Measurements from ENCODE around the gene RPN2. TPM values are rescaled to one million over a fixed set of nuclear protein-coding genes. Genes with fewer than 3 reads are reported as not detected.

RPN2 gene
- total RNA-seq, 4 donors from 2014 or later: 86.7 to 114 (median 110) TPM

DNA sequence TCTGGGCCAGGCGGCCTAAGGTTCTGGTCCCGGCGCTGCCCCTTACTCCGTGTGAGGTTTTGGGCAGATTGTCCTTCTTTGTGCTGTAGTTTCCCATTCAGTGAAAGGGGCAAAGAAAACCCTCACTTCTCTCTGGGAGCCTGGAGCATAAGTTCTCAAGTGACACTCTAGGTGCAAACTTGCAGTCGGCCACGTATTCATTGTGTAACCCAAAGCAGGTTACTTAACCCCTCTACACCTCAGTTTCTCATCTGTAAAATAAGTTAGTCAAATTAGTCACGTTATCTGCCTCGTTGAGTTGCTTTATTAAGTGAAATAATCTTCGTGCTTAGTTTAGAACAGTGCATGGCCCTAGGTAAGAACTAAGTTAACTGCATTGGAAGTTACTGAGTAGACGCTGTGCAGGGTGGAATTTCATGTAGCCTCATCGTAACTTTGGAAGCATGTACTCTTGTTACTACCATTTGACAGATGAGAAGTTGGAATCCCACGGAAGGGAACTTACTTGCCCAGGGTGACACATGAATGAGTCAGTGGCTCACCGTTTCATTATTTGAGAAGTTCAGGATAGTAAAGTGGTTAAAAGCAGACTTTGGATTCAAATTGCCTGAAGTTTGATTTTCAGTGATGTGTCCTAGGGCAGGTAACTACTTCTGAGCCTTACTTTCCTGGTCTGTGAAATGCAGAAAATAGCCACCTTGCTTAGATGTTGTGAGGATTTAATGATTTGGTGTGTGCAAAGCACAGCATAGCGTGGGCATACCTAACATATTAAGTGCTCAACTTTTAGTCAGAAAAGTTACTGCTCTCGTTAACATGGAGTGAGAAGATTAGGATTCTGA lies 774 bp downstream of the RPN2 start:
- Histone ChIP-seq H3K9me3 (no peaks in the 10 kb centered on the region), H3K36me3 (peaks cover 0 to 17% of the 10 kb centered on the region in 2 donors), H3K4me3 (peak overlapping the region; percentile 82 to 85), H3K4me1 (peaks cover 0 to 67% (median 16%) of the 10 kb centered on the region in 3 donors), H3K27ac (peak overlapping the region; percentile 72 to 99 (median 98)), H3K27me3 (no peaks in the 10 kb centered on the region)
- TF ChIP-seq EP300 (IDR thresholded peaks at IDR 0.05) (no peak), POLR2A (IDR thresholded peaks at IDR 0.05) (no peak), POLR2AphosphoS5 (IDR thresholded peaks at IDR 0.05) (no peak)
- TF ChIP-seq, protein P1, sequence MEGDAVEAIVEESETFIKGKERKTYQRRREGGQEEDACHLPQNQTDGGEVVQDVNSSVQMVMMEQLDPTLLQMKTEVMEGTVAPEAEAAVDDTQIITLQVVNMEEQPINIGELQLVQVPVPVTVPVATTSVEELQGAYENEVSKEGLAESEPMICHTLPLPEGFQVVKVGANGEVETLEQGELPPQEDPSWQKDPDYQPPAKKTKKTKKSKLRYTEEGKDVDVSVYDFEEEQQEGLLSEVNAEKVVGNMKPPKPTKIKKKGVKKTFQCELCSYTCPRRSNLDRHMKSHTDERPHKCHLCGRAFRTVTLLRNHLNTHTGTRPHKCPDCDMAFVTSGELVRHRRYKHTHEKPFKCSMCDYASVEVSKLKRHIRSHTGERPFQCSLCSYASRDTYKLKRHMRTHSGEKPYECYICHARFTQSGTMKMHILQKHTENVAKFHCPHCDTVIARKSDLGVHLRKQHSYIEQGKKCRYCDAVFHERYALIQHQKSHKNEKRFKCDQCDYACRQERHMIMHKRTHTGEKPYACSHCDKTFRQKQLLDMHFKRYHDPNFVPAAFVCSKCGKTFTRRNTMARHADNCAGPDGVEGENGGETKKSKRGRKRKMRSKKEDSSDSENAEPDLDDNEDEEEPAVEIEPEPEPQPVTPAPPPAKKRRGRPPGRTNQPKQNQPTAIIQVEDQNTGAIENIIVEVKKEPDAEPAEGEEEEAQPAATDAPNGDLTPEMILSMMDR (IDR thresholded peaks at IDR 0.05): no peak
- 4 to 6% methylated on average over 5 to 15 of the region's 15 CpGs for WGBS, 2 donors (ENCODE audit: low coverage in 1 of 2)
- no peak for ATAC-seq

DNA sequence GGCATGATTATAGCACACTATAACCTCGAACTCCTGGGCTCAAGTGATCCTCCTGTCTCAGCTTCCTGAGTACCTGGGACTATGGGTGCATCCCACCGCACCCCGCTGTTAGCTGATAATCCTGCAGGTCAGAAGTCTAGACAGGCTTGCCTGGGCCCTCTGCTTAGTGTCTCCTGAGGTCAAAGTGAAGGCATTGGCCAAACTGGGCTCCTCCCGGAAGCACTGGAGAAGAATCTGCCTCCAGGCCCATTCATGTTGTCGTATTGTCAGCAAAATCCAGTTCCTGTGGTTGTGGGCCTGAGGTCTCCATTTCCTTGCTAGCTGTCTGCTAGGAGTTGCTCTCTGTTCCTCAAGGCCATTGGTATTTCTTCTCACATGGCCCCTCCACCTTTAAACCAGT lies 6.6 kb downstream of the RPN2 start:
- no peak overlapping the region for H3K4me3 ChIP-seq
- no peak overlapping the region for H3K27ac ChIP-seq
- no peaks in the 10 kb centered on the region for H3K27me3 ChIP-seq
- WGBS, 2 donors (ENCODE audit: low coverage in 1 of 2): 100% methylated on average over 3 of the region's 5 CpGs; no CpG with 5 or more reads in 1 of the 2 donors
- H3K9me3 ChIP-seq: no peaks in the 10 kb centered on the region
- peaks cover 0 to 50% of the 10 kb centered on the region in 2 donors for H3K36me3 ChIP-seq
- peaks cover 0 to 62% (median 14%) of the 10 kb centered on the region in 3 donors for H3K4me1 ChIP-seq
- no peak for TF ChIP-seq POLR2AphosphoS5 (IDR thresholded peaks at IDR 0.05)
- no peak for ATAC-seq

DNA sequence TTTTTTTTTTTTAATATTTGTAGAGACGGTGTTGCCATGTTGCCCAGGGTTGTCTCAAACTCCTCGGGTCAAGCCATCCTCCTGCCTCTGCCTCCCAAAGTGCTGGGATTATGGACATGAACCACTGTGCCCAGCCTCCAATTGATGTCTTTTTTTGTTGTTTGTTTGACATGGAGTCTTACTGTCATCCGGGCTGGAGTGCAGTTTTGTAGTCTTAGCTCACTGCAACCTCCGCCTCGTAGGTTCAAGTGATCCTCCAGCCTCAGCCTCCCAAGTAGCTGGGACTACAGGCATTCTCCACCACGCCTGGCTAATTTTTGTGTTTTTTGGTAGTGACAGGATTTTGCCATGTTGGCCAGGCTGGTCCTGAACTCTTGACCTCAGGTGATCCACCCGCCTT lies 9.7 kb downstream of the RPN2 start:
- 88 to 92% methylated on average over 4 to 6 of the region's 7 CpGs for WGBS, 2 donors (ENCODE audit: low coverage in 1 of 2)
- no peaks in the 10 kb centered on the region for H3K9me3 ChIP-seq
- TF ChIP-seq POLR2A (IDR thresholded peaks at IDR 0.05) (no peak), POLR2AphosphoS5 (IDR thresholded peaks at IDR 0.05) (no peak), EP300 (IDR thresholded peaks at IDR 0.05) (no peak)
- TF ChIP-seq, protein P1 (IDR thresholded peaks at IDR 0.05): no peak
- H3K36me3 ChIP-seq: peaks cover 0 to 44% of the 10 kb centered on the region in 2 donors
- no peaks in the 10 kb centered on the region for H3K27me3 ChIP-seq
- no peak overlapping the region for H3K4me3 ChIP-seq
- ATAC-seq: no peak
- H3K27ac ChIP-seq: peak overlapping the region in 2 of 4 donors; percentile 14 to 46
- H3K4me1 ChIP-seq: peaks cover 0 to 62% (median 16%) of the 10 kb centered on the region in 3 donors

DNA sequence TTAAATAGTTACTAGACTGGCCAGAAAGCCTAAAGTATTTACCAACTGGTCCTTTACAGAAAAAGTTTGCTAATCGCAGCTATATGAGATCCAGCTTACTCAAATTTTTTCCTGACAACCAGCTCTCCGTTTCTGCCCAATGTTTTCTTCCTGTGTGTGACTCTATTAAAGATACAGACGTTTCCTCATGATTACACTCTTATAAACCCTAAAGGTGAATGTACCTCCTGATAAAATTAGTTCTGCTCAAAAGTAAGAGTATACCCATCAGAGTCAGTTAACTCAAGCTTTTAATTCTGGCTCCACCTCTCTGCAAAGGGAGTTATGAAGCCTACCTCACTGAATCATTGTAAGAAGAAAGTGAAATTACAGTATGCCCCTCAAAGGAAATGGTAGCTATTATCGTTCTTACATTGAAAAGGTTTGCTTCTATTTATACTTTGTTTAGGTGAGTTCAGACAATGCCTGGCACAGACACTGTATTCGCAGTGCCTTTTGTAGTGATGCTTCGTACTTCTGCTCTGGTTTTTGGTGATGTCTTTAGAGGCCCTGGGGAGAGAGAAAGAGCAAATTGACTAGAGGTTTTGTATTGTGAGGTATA lies 10.4 kb downstream of the RPN2 start:
- Histone ChIP-seq H3K36me3 (peaks cover 0 to 36% of the 10 kb centered on the region in 2 donors), H3K4me1 (peaks cover 0 to 62% (median 17%) of the 10 kb centered on the region in 3 donors), H3K4me3 (no peak overlapping the region), H3K27ac (peak overlapping the region in 3 of 4 donors; percentile 14 to 46 (median 26)), H3K27me3 (no peaks in the 10 kb centered on the region), H3K9me3 (no peaks in the 10 kb centered on the region)
- TF ChIP-seq POLR2A (IDR thresholded peaks at IDR 0.05) (no peak), POLR2AphosphoS5 (IDR thresholded peaks at IDR 0.05) (no peak), EP300 (IDR thresholded peaks at IDR 0.05) (no peak)
- TF ChIP-seq, protein P1 (IDR thresholded peaks at IDR 0.05): no peak
- WGBS, 2 donors (ENCODE audit: low coverage in 1 of 2): 30 to 36% methylated on average over 4 to 6 of the region's 6 CpGs
- ATAC-seq: no peak

DNA sequence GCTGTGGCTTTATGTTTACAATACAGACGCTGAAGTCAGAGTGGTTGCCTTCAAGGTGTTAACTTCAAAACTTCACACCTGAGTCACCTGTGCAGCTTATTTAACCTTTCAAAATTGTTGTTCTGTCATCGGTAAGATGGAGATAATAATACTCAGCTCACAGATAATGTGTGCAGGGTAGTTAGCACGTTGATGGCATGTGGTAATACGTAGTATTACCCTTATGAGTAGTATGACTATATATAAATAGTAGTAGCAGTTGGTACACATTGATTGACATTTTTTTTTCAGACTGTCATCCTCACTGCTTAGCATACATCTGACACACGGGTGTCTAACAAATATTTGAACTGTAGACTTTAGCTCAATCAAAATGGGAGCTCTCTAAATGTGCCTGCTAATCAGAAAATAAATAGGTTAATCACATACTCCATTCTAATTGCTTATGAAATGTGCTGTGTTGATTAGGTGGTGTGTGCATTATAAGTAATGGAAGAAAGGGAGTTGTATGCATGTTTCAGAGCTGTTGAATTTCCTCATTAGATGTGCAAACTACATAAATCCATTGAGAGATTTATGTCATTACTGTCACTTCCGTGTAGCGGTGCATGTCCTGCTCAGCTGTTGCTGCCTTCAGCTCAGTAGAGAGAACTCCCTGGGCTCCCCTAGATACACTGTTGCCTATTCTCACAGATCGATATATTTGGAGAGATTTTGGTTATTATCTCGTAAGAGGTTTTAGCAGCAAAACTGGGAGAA lies 11.4 kb downstream of the RPN2 start:
- peaks cover 0 to 26% of the 10 kb centered on the region in 2 donors for H3K36me3 ChIP-seq
- H3K27me3 ChIP-seq: no peaks in the 10 kb centered on the region
- TF ChIP-seq, protein P1 (IDR thresholded peaks at IDR 0.05): no peak
- TF ChIP-seq POLR2A (IDR thresholded peaks at IDR 0.05): no peak
- TF ChIP-seq EP300 (IDR thresholded peaks at IDR 0.05): no peak
- no peak for TF ChIP-seq POLR2AphosphoS5 (IDR thresholded peaks at IDR 0.05)
- peak overlapping the region in 3 of 4 donors; percentile 14 to 46 (median 26) for H3K27ac ChIP-seq
- WGBS, 2 donors (ENCODE audit: low coverage in 1 of 2): 68% methylated on average over 5 to 8 of the region's 9 CpGs
- H3K9me3 ChIP-seq: no peaks in the 10 kb centered on the region
- no peak for ATAC-seq
- no peak overlapping the region for H3K4me3 ChIP-seq
- H3K4me1 ChIP-seq: peaks cover 0 to 70% (median 21%) of the 10 kb centered on the region in 3 donors

Data from gastroesophageal sphincter (tissue), 4 donors.